ENCODE data around the gene DPEP2. TPM values are rescaled to one million over a fixed set of nuclear protein-coding genes. Genes with fewer than 3 reads are reported as not detected.

The DPEP2 gene
- total and polyA plus RNA-seq, 2 of the 13 experiments (the other 11 are each of a cell fraction or from before 2014, with no cell fraction given) = 0.18 TPM; not detected in 1

DNA sequence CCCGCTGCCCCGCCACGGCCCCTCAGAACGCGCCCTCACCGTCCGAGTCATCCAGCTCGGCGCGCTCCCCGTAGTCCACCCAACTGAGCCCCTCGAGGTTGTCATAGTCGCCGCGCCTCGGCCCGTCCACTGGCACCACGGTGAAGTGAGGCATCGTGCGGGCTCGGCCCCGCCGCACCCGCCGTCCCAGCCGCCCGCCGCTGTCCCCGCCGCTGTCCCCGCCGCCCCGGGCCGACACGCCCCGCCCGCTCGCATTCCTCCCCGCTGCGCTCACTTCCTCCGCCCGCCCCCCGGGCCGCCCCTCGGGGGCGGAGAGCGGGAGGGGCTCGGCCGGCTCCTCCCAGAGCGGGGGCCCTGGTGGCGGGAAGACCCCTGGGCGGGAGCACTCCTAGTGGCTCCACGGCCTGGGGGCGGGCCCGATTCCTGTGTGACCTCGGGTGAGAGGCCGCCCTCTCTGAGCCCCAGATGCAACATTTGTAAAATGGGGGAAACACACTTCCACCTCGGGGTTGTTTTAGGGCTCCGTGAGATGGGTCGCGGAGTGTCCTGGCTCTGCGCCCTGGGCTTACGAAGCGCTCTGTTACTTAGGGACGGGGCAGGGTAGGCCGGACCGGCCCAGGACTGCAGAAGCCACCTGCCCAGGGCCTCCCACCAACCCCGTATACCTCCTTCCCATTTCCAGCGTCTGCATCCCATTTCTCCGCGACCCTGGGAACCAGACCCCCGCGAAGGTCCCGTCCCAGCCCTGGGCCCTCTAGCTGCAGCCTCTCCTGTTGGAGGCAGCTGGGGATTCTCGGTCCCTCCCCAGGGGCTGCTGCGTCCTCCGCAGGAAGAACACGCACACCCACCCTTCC lies 30.7 kb downstream of the DPEP2 start, which contains the start of gene SLC12A4 (continued):
- TF ChIP-seq, protein P1, sequence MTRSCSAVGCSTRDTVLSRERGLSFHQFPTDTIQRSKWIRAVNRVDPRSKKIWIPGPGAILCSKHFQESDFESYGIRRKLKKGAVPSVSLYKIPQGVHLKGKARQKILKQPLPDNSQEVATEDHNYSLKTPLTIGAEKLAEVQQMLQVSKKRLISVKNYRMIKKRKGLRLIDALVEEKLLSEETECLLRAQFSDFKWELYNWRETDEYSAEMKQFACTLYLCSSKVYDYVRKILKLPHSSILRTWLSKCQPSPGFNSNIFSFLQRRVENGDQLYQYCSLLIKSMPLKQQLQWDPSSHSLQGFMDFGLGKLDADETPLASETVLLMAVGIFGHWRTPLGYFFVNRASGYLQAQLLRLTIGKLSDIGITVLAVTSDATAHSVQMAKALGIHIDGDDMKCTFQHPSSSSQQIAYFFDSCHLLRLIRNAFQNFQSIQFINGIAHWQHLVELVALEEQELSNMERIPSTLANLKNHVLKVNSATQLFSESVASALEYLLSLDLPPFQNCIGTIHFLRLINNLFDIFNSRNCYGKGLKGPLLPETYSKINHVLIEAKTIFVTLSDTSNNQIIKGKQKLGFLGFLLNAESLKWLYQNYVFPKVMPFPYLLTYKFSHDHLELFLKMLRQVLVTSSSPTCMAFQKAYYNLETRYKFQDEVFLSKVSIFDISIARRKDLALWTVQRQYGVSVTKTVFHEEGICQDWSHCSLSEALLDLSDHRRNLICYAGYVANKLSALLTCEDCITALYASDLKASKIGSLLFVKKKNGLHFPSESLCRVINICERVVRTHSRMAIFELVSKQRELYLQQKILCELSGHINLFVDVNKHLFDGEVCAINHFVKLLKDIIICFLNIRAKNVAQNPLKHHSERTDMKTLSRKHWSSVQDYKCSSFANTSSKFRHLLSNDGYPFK (CRISPR knock-in tag; IDR thresholded peaks at IDR 0.05; ENCODE audit: borderline replicate concordance) = peak; percentile 74; the same call in 1 of the 2 replicates
- TF ChIP-seq ZNF407 (CRISPR knock-in tag; IDR thresholded peaks at IDR 0.05; ENCODE audit: not compliant biosample characterization) (peak; percentile 25), IRF9 (CRISPR knock-in tag; IDR thresholded peaks at IDR 0.05; ENCODE audit: borderline replicate concordance) (no peak), ZBTB2 (CRISPR knock-in tag; IDR thresholded peaks at IDR 0.05; ENCODE audit: low read depth) (peak; percentile 94)

Data from HepG2 (cell line).